OCI-LY1 (cell line): ENCODE results near the gene PGK2.

Source experiments
- CTCF ChIP-seq: fragments of 200-600 bp; sonication (generic), shearing (Covaris generic); IDR thresholded peaks from 2 replicates; pipeline ENCODE4 v1.5.1; 2017; ENCODE audit warnings: mild to moderate bottlenecking, antibody characterized with exemption, low read length, moderate library complexity, mixed read lengths
- EZH2 ChIP-seq: fragments of 200-600 bp; sonication (generic), shearing (Covaris generic); IDR thresholded peaks from 2 replicates; pipeline ENCODE4 v1.8.0; 2017; ENCODE audit warnings: borderline replicate concordance, mixed run types, mild to moderate bottlenecking, antibody characterized with exemption, low read length, moderate library complexity, mixed read lengths

- TF ChIP-seq CTCF, result no peak
- TF ChIP-seq EZH2, result no peak
These were observed 46.3 kb upstream of the PGK2 start for GRCh38 chr6:49833386-49833785.
